ENCODE measurements around the gene RCOR3.
"Not testable (repeated sequence)": the region's sequence is repeated elsewhere in the genome, so short reads cannot be mapped to it uniquely, and the experiment has no call there.

Gene RCOR3

DNA sequence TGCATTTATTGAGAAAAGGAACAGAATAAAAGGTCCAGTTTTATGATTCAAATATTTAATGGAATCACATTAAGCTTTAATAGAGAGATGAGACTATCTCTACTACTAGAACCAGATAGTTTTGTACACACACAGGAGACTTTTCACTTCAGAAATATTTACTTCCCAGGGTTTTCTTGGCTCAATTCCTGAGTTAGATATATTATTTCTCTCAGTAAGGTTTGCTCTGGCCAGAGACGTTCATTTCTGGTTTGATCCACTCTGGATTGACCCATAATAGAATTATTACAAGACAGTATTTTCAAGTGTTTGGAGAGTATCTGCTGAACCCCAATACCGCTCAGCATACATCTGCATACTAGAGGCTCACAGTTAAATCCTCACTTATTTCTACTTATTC, 1.3 kb upstream of the RCOR3 start:
- peak; percentile 46 for DNase-seq (ENCODE audit: low read depth)
- peak overlapping the region; percentile 90 for H3K4me3 ChIP-seq (ENCODE audit: low read depth, low read length)
- no peak for TF ChIP-seq CTCF (IDR thresholded peaks at IDR 0.05; ENCODE audit: control insufficient read depth, extremely low read depth, insufficient read depth)

DNA sequence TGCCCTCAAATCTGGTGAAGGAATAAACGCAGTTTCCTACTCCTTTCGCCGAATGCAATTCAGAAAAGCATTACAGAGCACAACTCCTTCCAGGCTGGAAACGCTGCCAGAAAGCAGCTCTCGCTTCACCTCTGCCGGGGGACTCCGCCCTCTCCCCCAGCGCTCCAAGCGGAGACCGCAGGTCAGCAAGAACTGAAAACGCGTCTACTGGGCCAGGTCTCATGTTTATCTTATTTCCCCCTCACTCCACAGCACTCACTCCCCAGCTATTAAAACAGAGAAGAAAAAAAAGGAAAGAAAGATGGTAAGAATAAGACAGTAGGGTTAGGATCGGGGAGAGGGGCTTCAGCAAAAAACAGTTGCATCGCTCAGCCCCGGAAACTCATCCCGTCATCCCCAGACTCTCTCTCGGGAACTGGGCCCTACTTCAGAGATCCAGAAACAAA, 833 bp upstream of the RCOR3 start:
- no peak for TF ChIP-seq CTCF (IDR thresholded peaks at IDR 0.05; ENCODE audit: control insufficient read depth, extremely low read depth, insufficient read depth)
- DNase-seq (ENCODE audit: low read depth) = peak; percentile 75

GRCh38 chr1:211259638-211260126, 516 bp downstream of the RCOR3 start:
- H3K4me3 ChIP-seq (ENCODE audit: low read depth, low read length) = peak overlapping the region; percentile 90
- DNase-seq (ENCODE audit: low read depth) = no peak
- TF ChIP-seq CTCF (IDR thresholded peaks at IDR 0.05; ENCODE audit: control insufficient read depth, extremely low read depth, insufficient read depth) = no peak

More for the DNA sequence above, 833 bp upstream of the RCOR3 start:
- H3K4me3 ChIP-seq (ENCODE audit: low read depth, low read length) = peak overlapping the region; percentile 90

- peak overlapping the region; percentile 90 for H3K4me3 ChIP-seq (ENCODE audit: low read depth, low read length)
- peak; percentile 69 for DNase-seq (ENCODE audit: low read depth)
- no peak for TF ChIP-seq CTCF (IDR thresholded peaks at IDR 0.05; ENCODE audit: control insufficient read depth, extremely low read depth, insufficient read depth)
Observed at GRCh38 chr1:211260141-211261107, 1.3 kb downstream of the RCOR3 start.

DNA sequence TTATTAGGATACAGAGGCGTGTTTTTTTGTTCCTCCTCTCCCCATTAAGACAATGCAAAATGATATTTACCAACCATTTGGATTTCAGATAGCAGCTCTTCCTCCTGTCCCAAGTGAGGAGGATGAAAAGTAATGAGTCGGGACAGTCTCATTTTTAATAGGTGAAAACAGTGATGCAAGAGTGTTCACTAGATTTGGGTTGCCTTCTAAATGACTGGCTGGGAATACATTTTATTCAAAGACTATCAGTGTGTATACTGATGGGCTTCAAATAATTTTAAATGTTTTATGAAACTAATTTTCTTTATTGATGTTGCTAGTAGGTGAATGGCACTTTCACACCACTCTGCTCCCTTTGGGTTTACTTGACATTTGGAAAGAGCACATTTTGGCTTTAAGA, 2.1 kb downstream of the RCOR3 start:
- no peak for DNase-seq (ENCODE audit: low read depth)
- peak overlapping the region; percentile 90 for H3K4me3 ChIP-seq (ENCODE audit: low read depth, low read length)
- no peak for TF ChIP-seq CTCF (IDR thresholded peaks at IDR 0.05; ENCODE audit: control insufficient read depth, extremely low read depth, insufficient read depth)

DNA sequence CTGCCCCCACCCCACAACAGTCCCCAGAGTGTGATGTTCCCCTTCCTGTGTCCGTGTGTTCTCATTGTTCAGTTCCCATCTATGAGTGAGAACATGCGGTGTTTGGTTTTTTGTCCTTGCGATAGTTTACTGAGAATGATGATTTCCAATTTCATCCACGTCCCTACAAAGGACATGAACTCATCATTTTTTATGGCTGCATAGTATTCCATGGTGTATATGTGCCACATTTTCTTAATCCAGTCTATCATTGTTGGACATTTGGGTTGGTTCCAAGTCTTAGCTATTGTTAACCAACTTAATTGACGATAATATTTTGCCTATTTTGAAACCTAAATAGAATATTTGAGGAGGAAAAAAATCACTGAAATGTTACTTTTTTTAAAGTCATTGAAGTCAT, 3.9 kb downstream of the RCOR3 start:
- H3K4me3 ChIP-seq (ENCODE audit: low read depth, low read length); DNase-seq (ENCODE audit: low read depth): not testable (repeated sequence)

DNA sequence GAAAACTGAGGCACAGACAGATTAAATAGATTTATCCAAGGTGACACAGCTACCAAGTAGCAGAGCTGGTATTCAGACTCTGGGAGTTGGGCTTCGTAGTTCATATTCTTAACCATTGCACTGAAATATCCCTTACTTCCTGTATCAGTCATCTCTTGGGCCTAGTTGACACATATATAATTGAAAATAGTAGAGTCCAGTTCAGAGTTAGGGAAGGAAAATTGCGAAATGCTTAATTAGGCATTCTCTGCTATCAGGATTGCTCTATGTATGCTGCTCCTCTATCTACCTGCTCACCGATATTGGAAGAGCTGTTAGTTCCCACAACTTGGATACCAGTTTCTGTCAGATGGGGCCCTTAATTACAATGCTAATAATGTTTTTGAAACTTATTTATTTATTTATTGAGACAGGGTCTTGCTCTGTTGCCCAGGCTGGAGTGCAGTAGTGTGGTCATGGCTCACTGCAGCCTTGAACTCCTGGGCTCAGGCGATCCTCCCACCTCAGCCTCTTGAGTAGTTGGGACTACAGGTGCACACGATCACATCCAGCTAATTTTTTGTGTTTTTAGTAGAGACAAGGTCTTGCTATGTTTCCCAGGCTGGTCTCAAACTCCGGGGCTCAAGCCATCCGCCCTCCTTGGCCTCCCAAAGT, 8.2 kb downstream of the RCOR3 start:
- no peak overlapping the region for H3K4me3 ChIP-seq (ENCODE audit: low read depth, low read length)
- no peak for DNase-seq (ENCODE audit: low read depth)
- no peak for TF ChIP-seq CTCF (IDR thresholded peaks at IDR 0.05; ENCODE audit: control insufficient read depth, extremely low read depth, insufficient read depth)

Data from LNCaP clone FGC (cell line).